Vagina (tissue), 2 donors: ENCODE results near the gene EHMT1.

Experiments
- CTCF ChIP-seq, 3 experiments: fragments of 450-650 bp in 2 of 3; fragments of 200-600 bp in 1 of 3; sonication (generic) in 1 of 3; IDR thresholded peaks; one replicate each; pipeline ENCODE4 v1.5.1; 2017 to 2019; ENCODE audit warnings: antibody characterized with exemption in 3 of 3, mild to moderate bottlenecking in 2 of 3, moderate library complexity in 2 of 3
- POLR2A ChIP-seq, 2 donors: fragments of 450-650 bp; IDR thresholded peaks; one replicate each; pipeline ENCODE4 v1.6.1; 2017; ENCODE audit warnings: antibody characterized with exemption in 2 of 2, mild to moderate bottlenecking in 2 of 2, moderate library complexity in 2 of 2

- TF ChIP-seq POLR2A (IDR thresholded peaks at IDR 0.05) (no peak), CTCF (IDR thresholded peaks at IDR 0.05) (no peak)
Measured at GRCh38 chr9:137750566-137750965, 131.8 kb downstream of the EHMT1 start.
